ENCODE measurements around the gene BEND7. TPM values are rescaled to one million over a fixed set of nuclear protein-coding genes. Genes with fewer than 3 reads are reported as not detected.

BEND7 gene
- total and polyA plus RNA-seq, 2 of the 4 experiments (the other 2 are of a cell fraction), result 2.3 to 3.5 TPM

- no peaks in the 10 kb centered on the region for H4K20me1 ChIP-seq (ENCODE audit: insufficient read depth, low read length)
- no peak overlapping the region for H2BK15ac ChIP-seq (ENCODE audit: low read depth, low read length)
- H2BK120ac ChIP-seq (ENCODE audit: low read depth, low read length), result no peak overlapping the region
- H3K4ac ChIP-seq (ENCODE audit: low read depth, low read length), result no peak overlapping the region
- no peak overlapping the region for H3K18ac ChIP-seq (ENCODE audit: low read depth, low read length)
- H3K9me3 ChIP-seq (ENCODE audit: control insufficient read depth, insufficient read depth, low read length), result peaks cover 7% of the 10 kb centered on the region
- H4K91ac ChIP-seq (ENCODE audit: insufficient read depth, low read depth, low read length), result no peak overlapping the region
- H3K36me3 ChIP-seq (ENCODE audit: control insufficient read depth, insufficient read depth, low read length), result no peaks in the 10 kb centered on the region
- H4K5ac ChIP-seq (ENCODE audit: low read depth, low read length), result no peak overlapping the region
- H3K79me1 ChIP-seq (ENCODE audit: low read depth in 1 of 2, low read length in 2 of 2), result no peaks in the 10 kb centered on the region
- no TSS peak for BruUV-seq (replicated peaks)
- no peak overlapping the region for H3K9ac ChIP-seq (ENCODE audit: low read depth, low read length)
- no peak overlapping the region for H3K23ac ChIP-seq (ENCODE audit: low read depth, low read length)
- intact Hi-C loops (cut with micrococcal nuclease) (no loop called here), in situ Hi-C loops (cut with MboI; ENCODE audit: low sequenced_read_pairs) (no loop called here), dilution Hi-C loops (cut with HindIII; ENCODE audit: low sequenced_read_pairs, unreplicated experiment) (no loop called here)
- no peak overlapping the region for H2AK9ac ChIP-seq (replicated peaks; ENCODE audit: low read depth, low read length, poor library complexity)
- no peak overlapping the region for H4K8ac ChIP-seq (ENCODE audit: low read depth in 2 of 2, low read length in 2 of 2)
- H2BK20ac ChIP-seq (ENCODE audit: low read depth, low read length), result no peak overlapping the region
- peaks cover 4% of the 10 kb centered on the region for H3K27me3 ChIP-seq (ENCODE audit: control insufficient read depth, insufficient read depth, low read length)
- H2AFZ ChIP-seq (replicated peaks; ENCODE audit: low read length, poor library complexity), result no peak overlapping the region
- H2AK5ac ChIP-seq (ENCODE audit: low read depth, low read length), result no peak overlapping the region
- WGBS, 2 experiments (ENCODE audit: extremely low coverage in 2 of 2, insufficient read length in 1 of 2), result no CpG with 5 or more reads among the region's 1 CpG
- no peak overlapping the region for H3K4me2 ChIP-seq (ENCODE audit: low read depth, low read length)
- TF ChIP-seq RFX5 (IDR thresholded peaks at IDR 0.05; ENCODE audit: low read depth, low read length) (no peak), BHLHE40 (IDR thresholded peaks at IDR 0.05; ENCODE audit: low read depth, low read length) (no peak), RCOR1 (IDR thresholded peaks at IDR 0.05; ENCODE audit: insufficient replicate concordance, low read length) (no peak), ELK1 (IDR thresholded peaks at IDR 0.05; ENCODE audit: borderline replicate concordance, low read depth, low read length) (no peak), NFE2L2 (IDR thresholded peaks at IDR 0.05; ENCODE audit: low read depth, low read length) (no peak), FOS (IDR thresholded peaks at IDR 0.05; ENCODE audit: low read depth, low read length) (no peak), MAFK (IDR thresholded peaks at IDR 0.05; ENCODE audit: low read depth, low read length) (no peak), USF2 (IDR thresholded peaks at IDR 0.05; ENCODE audit: low read depth, low read length) (no peak), POLR2A (IDR thresholded peaks at IDR 0.05; ENCODE audit: low read depth, low read length) (no peak), CTCF (conservative IDR thresholded peaks at IDR 0.05; ENCODE audit: low read depth, low read length) (no peak), SMC3 (IDR thresholded peaks at IDR 0.05; ENCODE audit: low read depth, low read length) (no peak), RAD21 (IDR thresholded peaks at IDR 0.05; ENCODE audit: low read length) (no peak), MAZ (IDR thresholded peaks at IDR 0.05; ENCODE audit: borderline replicate concordance, low read depth, low read length) (no peak), CHD1 (IDR thresholded peaks at IDR 0.05; ENCODE audit: low read depth, low read length) (no peak), CEBPB (IDR thresholded peaks at IDR 0.05; ENCODE audit: low read depth, low read length) (no peak), MXI1 (IDR thresholded peaks at IDR 0.05; ENCODE audit: borderline replicate concordance, low read depth, low read length) (no peak)
- H2BK5ac ChIP-seq (ENCODE audit: low read depth, low read length, poor library complexity, severe bottlenecking), result no peak overlapping the region
- H3K4me1 ChIP-seq (ENCODE audit: control insufficient read depth, insufficient read depth, low read length), result no peaks in the 10 kb centered on the region
- ChIA-PET CTCF (interaction anchor here (0.9 kb wide), 1 partner anchor 50 kb away, joined by 3 read pairs; no protein-coding TSS in a partner anchor), POLR2A (ENCODE audit: unreplicated experiment) (no interaction called here)
- ATAC-seq (ENCODE audit: low read depth) (no peak), DNase-seq (no peak)
- no peak overlapping the region for H3K27ac ChIP-seq (ENCODE audit: insufficient read depth, low read length)
- H3K56ac ChIP-seq (ENCODE audit: extremely low read depth, insufficient read depth, low read length), result no peak overlapping the region
- H3K9me1 ChIP-seq (ENCODE audit: insufficient read depth, low read length), result no peaks in the 10 kb centered on the region
- no peak overlapping the region for H3K4me3 ChIP-seq (ENCODE audit: insufficient read depth, low read depth, low read length)
- no peak overlapping the region for H3K14ac ChIP-seq (replicated peaks; ENCODE audit: low read depth, low read length)
Observed at GRCh38 chr10:13567030-13567429, 38.2 kb upstream of the BEND7 start.

Measured in IMR-90 (cell line).